Suprapubic skin (tissue), 2 donors: ENCODE measurements around the gene DNM3.

Experiments used
- EP300 ChIP-seq: sonication (generic); formaldehyde crosslinking; IDR thresholded peaks from one replicate; pipeline ENCODE4 v1.6.1; 2017; ENCODE audit warnings: antibody characterized with exemption
- POLR2A ChIP-seq, 2 donors: fragments of 450-650 bp; IDR thresholded peaks; one replicate each; pipeline ENCODE4 v1.6.1; 2017; ENCODE audit warnings: antibody characterized with exemption in 2 of 2, mild to moderate bottlenecking in 2 of 2, moderate library complexity in 2 of 2

DNA sequence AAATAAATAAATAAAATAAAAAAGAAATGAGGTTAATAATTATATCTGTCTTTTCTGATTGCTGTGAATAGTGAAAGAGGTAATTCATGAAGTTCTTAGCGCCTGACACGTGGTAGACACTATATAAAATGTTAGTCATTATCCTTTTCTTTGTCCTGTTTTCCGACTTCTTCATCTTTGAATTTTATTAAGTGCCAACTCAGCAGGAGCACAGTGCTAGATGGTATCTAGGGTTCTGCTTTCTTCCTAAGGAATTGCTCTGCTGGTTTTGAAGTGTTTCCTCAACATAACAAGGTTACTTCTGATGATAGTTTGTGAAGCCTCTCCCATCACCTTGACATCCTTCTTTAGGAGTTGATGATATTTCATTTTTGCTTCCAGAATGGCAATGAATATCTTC, 227.0 kb downstream of the DNM3 start:
- TF ChIP-seq POLR2A (IDR thresholded peaks at IDR 0.05) (no peak), EP300 (no peak)
